K562 (cell line): ENCODE data around the gene PPIE. TPM values are rescaled to one million over a fixed set of nuclear protein-coding genes. Genes with fewer than 3 reads are reported as not detected.
A peak's percentile ranks its signal among the peaks of the same experiment; 100 is the strongest.

Source experiments
- ARID1B ChIP-seq: fragments of 450-650 bp; IDR thresholded peaks from 2 replicates; pipeline ENCODE4 v1.6.1; 2016; ENCODE audit warnings: antibody characterized with exemption, mild to moderate bottlenecking, inconsistent platforms
- CBX1 ChIP-seq: sonication (generic); IDR thresholded peaks from 2 replicates; pipeline ENCODE4 v1.6.1; 2016; ENCODE audit warnings: antibody characterized with exemption, low read depth, mild to moderate bottlenecking
- EZH2 ChIP-seq: IDR thresholded peaks from 2 replicates; pipeline ENCODE4 v1.6.1; 2012; ENCODE audit warnings: low read depth, mild to moderate bottlenecking, inconsistent platforms, low read length, borderline replicate concordance
- HEY1 ChIP-seq: fragments of 250-450 bp; sonication (Bioruptor Pico); IDR thresholded peaks from 2 replicates; pipeline ENCODE4 v1.5.0; 2020; ENCODE audit warnings: mild to moderate bottlenecking, moderate library complexity, borderline replicate concordance
- IRF9 ChIP-seq: fragments of 450-650 bp; IDR thresholded peaks from 2 replicates; pipeline ENCODE4 v1.6.1; 2016; ENCODE audit warnings: missing biosample characterization, missing genetic modification characterization
- KLF1 ChIP-seq: fragments of 450-650 bp; IDR thresholded peaks from 2 replicates; pipeline ENCODE4 v1.6.1; 2016; ENCODE audit warnings: missing genetic modification characterization, missing compliant biosample characterization
- NCOA4 ChIP-seq: fragments of 450-650 bp; IDR thresholded peaks from 2 replicates; pipeline ENCODE4 v1.6.1; 2018; ENCODE audit warnings: mild to moderate bottlenecking; ENCODE audit not compliant: partially characterized antibody
- POLR2H ChIP-seq: IDR thresholded peaks from 2 replicates; pipeline ENCODE4 v1.6.1; 2016; ENCODE audit warnings: missing genetic modification characterization, low read depth, mild to moderate bottlenecking, control low read depth, missing compliant biosample characterization, moderate library complexity
- RERE ChIP-seq: sonication (generic); formaldehyde crosslinking; IDR thresholded peaks from 2 replicates; pipeline ENCODE4 v1.8.0; 2023; ENCODE audit warnings: missing genetic modification reagents, mild to moderate bottlenecking, borderline replicate concordance
- SAP30 ChIP-seq: fragments of 200-600 bp; sonication (generic); IDR thresholded peaks from 2 replicates; pipeline ENCODE4 v1.6.1; 2012; ENCODE audit warnings: borderline replicate concordance, low read depth, mild to moderate bottlenecking, moderate library complexity, low read length, control low read depth, inconsistent platforms; ENCODE audit not compliant: insufficient read depth, poor library complexity, severe bottlenecking
- SNRNP70 ChIP-seq: fragments of 200-400 bp; formaldehyde crosslinking; optimal IDR thresholded peaks from 2 replicates; pipeline ENCODE3; 2017; ENCODE audit warnings: low read depth, low read length
- SOX6 ChIP-seq: fragments of 450-650 bp; IDR thresholded peaks from 2 replicates; pipeline ENCODE4 v1.6.1; 2014; ENCODE audit warnings: mild to moderate bottlenecking
- SRF ChIP-seq, 2 experiments: fragments of 250-450, 450-650 bp in 1 of 2; sonication (Bioruptor Pico) in 1 of 2; sonication (generic) in 1 of 2; formaldehyde crosslinking; IDR thresholded peaks; 2 replicates each; pipeline versions ENCODE4 v1.5.0 to v1.5.1; 2020 to 2022; ENCODE audit warnings: mild to moderate bottlenecking in 1 of 2, missing genetic modification reagents in 1 of 2
- USF1 ChIP-seq: sonication (generic); formaldehyde crosslinking; IDR thresholded peaks from 2 replicates; pipeline ENCODE4 v1.9.0; 2022; ENCODE audit warnings: mild to moderate bottlenecking, missing genetic modification reagents
- ZBTB7A ChIP-seq: IDR thresholded peaks from 2 replicates; pipeline ENCODE4 v1.6.1; 2011; ENCODE audit warnings: low read depth, mild to moderate bottlenecking, low read length, moderate library complexity, borderline replicate concordance; ENCODE audit not compliant: control insufficient read depth
- ZFP36 ChIP-seq: fragments of 150-350 bp; IDR thresholded peaks from 2 replicates; pipeline ENCODE4 v1.6.1; 2018; ENCODE audit warnings: low read length, low read depth; ENCODE audit not compliant: partially characterized antibody
- ZNF274 ChIP-seq: IDR thresholded peaks from 2 replicates; pipeline ENCODE4 v1.6.1; 2011; ENCODE audit warnings: low read depth, mild to moderate bottlenecking, low read length, moderate library complexity, borderline replicate concordance
- ZNF696 ChIP-seq: fragments of 250-450 bp; sonication (Bioruptor Pico); conservative IDR thresholded peaks from 2 replicates; pipeline ENCODE4 v1.4.0; 2020; ENCODE audit warnings: mild to moderate bottlenecking, moderate library complexity
- ZNF778 ChIP-seq: fragments of 450-650 bp; formaldehyde crosslinking; IDR thresholded peaks from 2 replicates; pipeline ENCODE4 v1.4.0; 2020; ENCODE audit warnings: mild to moderate bottlenecking, moderate library complexity
- polyA plus RNA-seq, 8 experiments: library from polyadenylated mRNA; depleted of rRNA in 4 of 8; stranded (reverse) in 5 of 8; unstranded in 3 of 8; fragments of >200 nt; fragmentation: Nextera tagmentation in 2 of 8; fragmentation: Illumina TruSeq in 1 of 8; extraction: Ambion mirVana in 2 of 8; extraction: Trizol in 1 of 8; gene quantifications; 2 replicates each; pipeline versions ENCODE4 v1.2.1 to v1.2.3, GENCODE V29; 2011 to 2014; ENCODE audit warnings: inconsistent platforms in 1 of 8, missing spikeins in 1 of 8
- total RNA-seq, 7 experiments: library from RNA; depleted of rRNA in 6 of 7; stranded (reverse); fragments of >200 nt in 6 of 7; fragmentation: Illumina TruSeq in 2 of 7; extraction: Trizol in 2 of 7; gene quantifications; 2 replicates each; pipeline versions ENCODE4 v1.2.1 to v1.2.3, GENCODE V29; 2011 to 2021; ENCODE audit warnings: low replicate concordance in 1 of 7
- TF ChIP-seq, protein P1 (sequence below): fragments of 250-450 bp; sonication (Bioruptor Pico); IDR thresholded peaks from 2 replicates; pipeline ENCODE4 v1.5.0; 2021

Gene PPIE
- total and polyA plus RNA-seq, 9 of the 15 experiments (the other 6 are each of a cell fraction or from before 2014, with no cell fraction given), result 75.4 to 444 (median 131) TPM

DNA sequence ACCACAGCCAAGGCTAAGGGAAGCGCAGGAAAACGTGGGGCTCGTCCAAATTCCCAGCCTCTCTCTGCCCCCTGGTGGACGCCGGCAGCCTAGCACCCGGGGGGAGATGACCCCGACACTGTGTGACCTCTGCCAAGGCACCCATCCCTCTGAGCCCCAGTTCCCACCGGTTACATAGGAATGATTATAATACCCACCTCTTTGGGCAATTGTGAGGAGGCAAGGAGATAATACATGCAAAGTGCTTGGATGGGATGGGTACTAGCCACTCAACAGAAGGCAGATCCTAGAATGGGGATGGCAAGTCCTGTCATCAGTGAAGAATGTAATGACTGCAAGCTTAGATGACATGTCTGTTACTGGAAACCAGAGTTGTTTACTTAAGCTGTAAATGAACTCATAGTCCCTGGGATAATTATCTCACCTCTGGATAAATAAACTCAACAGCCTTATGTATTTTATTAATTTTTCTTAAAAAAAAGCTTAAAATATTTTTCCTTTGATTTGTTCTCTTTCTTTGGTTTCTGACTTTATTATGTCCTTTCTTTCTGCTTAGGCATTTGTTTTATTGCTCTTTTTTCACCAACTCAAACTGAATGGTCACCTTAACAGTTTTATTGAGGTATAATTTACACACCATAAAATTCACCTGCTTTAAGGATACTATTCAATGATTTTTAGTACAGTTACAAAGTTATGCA is 61.2 kb downstream of the PPIE start (continued):
- TF ChIP-seq ZNF778 (no peak), CBX1 (no peak), SAP30 (no peak), KLF1 (tag) (no peak), ZBTB7A (peak; percentile 83), ARID1B (no peak), USF1 (no peak), ZFP36 (peak; percentile 31), ZNF274 (no peak), SNRNP70 (no peak), SRF (CRISPR knock-in tag; IDR thresholded peaks at IDR 0.05) (no peak), POLR2H (tag) (no peak), NCOA4 (no peak), SOX6 (no peak), ZNF696 (no peak), RERE (CRISPR knock-in tag) (no peak), IRF9 (tag) (no peak), EZH2 (no peak), HEY1 (CRISPR knock-in tag) (no peak)
- TF ChIP-seq, protein P1, sequence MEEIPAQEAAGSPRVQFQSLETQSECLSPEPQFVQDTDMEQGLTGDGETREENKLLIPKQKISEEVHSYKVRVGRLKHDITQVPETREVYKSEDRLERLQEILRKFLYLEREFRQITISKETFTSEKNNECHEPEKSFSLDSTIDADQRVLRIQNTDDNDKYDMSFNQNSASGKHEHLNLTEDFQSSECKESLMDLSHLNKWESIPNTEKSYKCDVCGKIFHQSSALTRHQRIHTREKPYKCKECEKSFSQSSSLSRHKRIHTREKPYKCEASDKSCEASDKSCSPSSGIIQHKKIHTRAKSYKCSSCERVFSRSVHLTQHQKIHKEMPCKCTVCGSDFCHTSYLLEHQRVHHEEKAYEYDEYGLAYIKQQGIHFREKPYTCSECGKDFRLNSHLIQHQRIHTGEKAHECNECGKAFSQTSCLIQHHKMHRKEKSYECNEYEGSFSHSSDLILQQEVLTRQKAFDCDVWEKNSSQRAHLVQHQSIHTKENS (CRISPR knock-in tag), result no peak
